Activated effector memory CD4-positive, alpha-beta T cell treated with Interleukin-2 at 50 U/mL for 16 hours (primary cell): ENCODE data around the gene KIF1A.

Experiments
- DNase-seq: peaks from one replicate; pipeline ENCODE4 v3.0.0-alpha.2; 2020

The KIF1A gene

GRCh38 chr2:240760121-240760520 is 59.9 kb downstream of the KIF1A start:
- no peak for DNase-seq

GRCh38 chr2:240759459-240759858 is 60.6 kb downstream of the KIF1A start:
- no peak for DNase-seq

GRCh38 chr2:240757086-240757614 is 62.9 kb downstream of the KIF1A start:
- no peak for DNase-seq

- DNase-seq, result no peak
Observed at GRCh38 chr2:240752209-240752608, 67.8 kb downstream of the KIF1A start.

- DNase-seq, result no peak
Observed at GRCh38 chr2:240750409-240750808, 69.6 kb downstream of the KIF1A start.

- DNase-seq, result no peak
Observed at GRCh38 chr2:240749516-240749915, 70.5 kb downstream of the KIF1A start.

- no peak for DNase-seq
Observed at GRCh38 chr2:240747256-240747655, 72.8 kb downstream of the KIF1A start.

- no peak for DNase-seq
Observed at GRCh38 chr2:240746671-240747070, 73.3 kb downstream of the KIF1A start.

GRCh38 chr2:240745962-240746361 is 74.1 kb downstream of the KIF1A start:
- no peak for DNase-seq

GRCh38 chr2:240745456-240745855 is 74.6 kb downstream of the KIF1A start:
- no peak for DNase-seq

GRCh38 chr2:240742602-240743095 is 77.4 kb downstream of the KIF1A start:
- no peak for DNase-seq

GRCh38 chr2:240741091-240741490 is 78.9 kb downstream of the KIF1A start:
- DNase-seq, result no peak

- no peak for DNase-seq
Observed at GRCh38 chr2:240739797-240740196, 80.2 kb downstream of the KIF1A start.

- DNase-seq, result no peak
Observed at GRCh38 chr2:240737958-240738357, 82.1 kb downstream of the KIF1A start.

- no peak for DNase-seq
Observed at GRCh38 chr2:240737512-240737911, 82.5 kb downstream of the KIF1A start.

GRCh38 chr2:240736281-240737250 is 83.5 kb downstream of the KIF1A start:
- DNase-seq, result no peak

- no peak for DNase-seq
Observed at GRCh38 chr2:240735476-240735875, 84.5 kb downstream of the KIF1A start.

- DNase-seq, result no peak
Observed at GRCh38 chr2:240734756-240735155, 85.3 kb downstream of the KIF1A start.

- no peak for DNase-seq
Observed at GRCh38 chr2:240733803-240734495, 86.1 kb downstream of the KIF1A start.

- no peak for DNase-seq
Observed at GRCh38 chr2:240732911-240733622, 87.0 kb downstream of the KIF1A start.

- no peak for DNase-seq
Observed at GRCh38 chr2:240732184-240732583, 87.8 kb downstream of the KIF1A start.

GRCh38 chr2:240731178-240731545 is 88.9 kb downstream of the KIF1A start:
- no peak for DNase-seq
